T47D (cell line): Measurements from ENCODE around the gene CIAPIN1.

Experiments
- DNase-seq, 2 experiments: peaks; one replicate each; pipeline versions ENCODE4 v3.0.0 to v3.0.0-alpha.2; 2011 to 2012; ENCODE audit warnings: low read depth in 1 of 2, low spot score in 1 of 2
- JUND ChIP-seq: IDR thresholded peaks from 2 replicates; pipeline ENCODE4 v1.6.1; 2012; ENCODE audit warnings: low read depth
- in situ Hi-C: cut with HindIII; loops from 2 replicates; pipeline ENCODE4 v1.10.0; 2016; ENCODE audit warnings: low sequenced_read_pairs, low pct_unique_long_range_greater_than_20kb

The CIAPIN1 gene

DNA sequence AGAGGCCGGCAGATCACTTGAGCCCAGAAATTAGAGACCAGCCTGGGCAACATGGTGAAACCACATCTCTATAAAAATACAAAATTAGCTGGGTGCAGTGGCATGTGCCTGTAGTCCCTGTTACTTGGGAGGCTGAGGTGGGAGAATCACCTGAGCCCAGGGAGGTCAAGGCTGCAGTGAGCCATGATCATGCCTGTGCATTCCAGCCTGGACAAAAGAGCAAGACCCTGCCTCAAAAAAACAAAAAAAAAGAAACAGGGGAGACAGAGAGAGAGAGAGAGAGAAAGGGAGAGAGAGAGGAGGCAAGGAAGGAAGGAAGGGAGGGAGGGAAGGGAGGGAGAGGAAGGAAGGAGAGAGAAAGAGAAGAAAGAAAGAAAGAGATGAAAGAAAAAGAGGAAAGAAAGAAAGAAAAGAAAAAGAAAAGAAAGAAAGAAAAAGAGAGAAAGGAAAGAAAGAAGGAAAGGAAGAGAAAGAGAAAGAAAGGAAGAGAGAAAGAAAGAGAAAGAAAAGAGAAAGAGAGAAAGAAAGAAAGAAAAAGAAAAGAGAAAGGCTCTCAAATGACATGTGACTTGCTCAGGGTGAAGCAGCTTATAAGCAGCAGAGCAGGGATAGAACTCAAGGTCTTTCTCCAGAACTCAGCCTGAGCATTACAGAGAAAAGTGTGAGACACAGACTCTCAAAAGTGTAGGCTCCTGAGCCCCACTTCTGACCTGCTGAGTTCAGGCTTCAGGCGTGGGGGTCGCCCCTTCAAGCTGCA is 59.4 kb downstream of the CIAPIN1 start:
- in situ Hi-C loops: no loop called here
- DNase-seq: no peak
- no peak for TF ChIP-seq JUND

DNA sequence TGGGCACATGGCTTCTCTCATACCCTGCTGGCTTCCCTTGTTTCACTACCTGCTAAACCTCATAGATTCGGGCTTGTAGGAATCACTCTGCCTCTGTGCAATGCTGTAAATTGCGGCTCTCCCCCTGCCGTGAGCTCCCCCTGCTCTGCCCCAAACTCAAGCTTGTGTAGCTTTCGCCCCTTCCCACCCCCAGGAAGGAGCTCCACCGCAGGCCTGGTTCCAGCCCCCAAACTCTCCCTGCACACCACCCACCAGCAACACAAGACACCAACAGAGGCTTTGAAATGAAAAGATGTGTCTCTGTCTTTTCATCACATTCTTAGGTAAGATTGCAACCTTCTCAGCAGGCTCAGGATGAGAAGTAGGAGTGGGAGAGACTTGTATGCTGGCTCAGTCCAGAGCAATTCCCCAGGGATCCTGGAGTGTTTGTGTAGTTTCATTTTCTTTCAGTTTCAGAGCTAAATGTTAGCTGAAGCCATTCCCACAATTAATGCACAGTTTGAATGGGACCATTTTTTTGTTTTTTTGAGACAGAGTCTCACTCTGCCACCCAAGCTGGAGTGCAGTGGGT is 60.7 kb downstream of the CIAPIN1 start:
- in situ Hi-C loops: no loop called here
- no peak for TF ChIP-seq JUND
- no peak for DNase-seq

DNA sequence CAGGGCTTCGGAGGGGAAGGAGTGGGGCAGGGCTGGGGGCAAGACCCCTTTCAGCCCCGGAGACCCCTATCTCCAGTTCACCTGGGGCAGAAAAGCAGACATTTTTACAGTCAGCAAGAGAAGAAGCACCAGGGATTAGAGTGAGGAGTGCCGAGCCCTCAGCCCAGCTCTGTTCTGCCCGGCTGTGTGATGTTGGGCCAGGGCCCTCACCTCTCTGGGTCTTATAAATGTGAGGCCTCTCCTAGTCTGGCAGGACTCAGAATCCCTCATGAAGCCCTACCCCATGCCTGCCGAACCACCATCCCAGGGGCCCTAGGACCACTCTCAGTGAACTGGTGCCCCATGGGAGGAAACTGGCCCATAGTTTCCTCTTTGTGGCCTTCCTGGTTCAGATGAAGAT is 62.1 kb downstream of the CIAPIN1 start:
- DNase-seq: no peak
- no peak for TF ChIP-seq JUND
- in situ Hi-C loops: no loop called here

DNA sequence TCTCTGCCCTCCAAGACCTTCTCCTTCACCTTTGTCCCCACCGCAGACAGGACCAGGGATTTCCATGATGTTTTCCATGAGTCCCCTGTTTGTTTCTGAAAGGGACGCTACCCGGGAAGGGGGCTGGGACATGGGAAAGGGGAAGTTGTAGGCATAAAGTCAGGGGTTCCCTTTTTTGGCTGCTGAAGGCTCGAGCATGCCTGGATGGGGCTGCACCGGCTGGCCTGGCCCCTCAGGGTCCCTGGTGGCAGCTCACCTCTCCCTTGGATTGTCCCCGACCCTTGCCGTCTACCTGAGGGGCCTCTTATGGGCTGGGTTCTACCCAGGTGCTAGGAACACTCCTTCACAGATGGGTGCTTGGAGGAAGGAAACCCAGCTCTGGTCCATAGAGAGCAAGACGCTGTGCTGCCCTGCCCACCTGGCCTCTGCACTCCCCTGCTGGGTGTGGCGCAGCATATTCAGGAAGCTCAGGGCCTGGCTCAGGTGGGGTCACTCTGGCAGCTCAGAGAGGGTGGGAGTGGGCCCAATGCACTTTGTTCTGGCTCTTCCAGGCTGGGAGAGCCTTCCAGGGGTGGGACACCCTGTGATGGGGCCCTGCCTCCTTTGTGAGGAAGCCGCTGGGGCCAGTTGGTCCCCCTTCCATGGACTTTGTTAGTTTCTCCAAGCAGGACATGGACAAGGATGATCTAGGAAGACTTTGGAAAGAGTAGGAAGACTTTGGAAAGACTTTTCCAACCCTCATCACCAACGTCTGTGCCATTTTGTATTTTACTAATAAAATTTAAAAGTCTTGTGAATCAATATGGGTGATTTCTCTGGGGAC is 62.7 kb downstream of the CIAPIN1 start:
- no peak for DNase-seq
- no peak for TF ChIP-seq JUND
- in situ Hi-C loops: no loop called here

DNA sequence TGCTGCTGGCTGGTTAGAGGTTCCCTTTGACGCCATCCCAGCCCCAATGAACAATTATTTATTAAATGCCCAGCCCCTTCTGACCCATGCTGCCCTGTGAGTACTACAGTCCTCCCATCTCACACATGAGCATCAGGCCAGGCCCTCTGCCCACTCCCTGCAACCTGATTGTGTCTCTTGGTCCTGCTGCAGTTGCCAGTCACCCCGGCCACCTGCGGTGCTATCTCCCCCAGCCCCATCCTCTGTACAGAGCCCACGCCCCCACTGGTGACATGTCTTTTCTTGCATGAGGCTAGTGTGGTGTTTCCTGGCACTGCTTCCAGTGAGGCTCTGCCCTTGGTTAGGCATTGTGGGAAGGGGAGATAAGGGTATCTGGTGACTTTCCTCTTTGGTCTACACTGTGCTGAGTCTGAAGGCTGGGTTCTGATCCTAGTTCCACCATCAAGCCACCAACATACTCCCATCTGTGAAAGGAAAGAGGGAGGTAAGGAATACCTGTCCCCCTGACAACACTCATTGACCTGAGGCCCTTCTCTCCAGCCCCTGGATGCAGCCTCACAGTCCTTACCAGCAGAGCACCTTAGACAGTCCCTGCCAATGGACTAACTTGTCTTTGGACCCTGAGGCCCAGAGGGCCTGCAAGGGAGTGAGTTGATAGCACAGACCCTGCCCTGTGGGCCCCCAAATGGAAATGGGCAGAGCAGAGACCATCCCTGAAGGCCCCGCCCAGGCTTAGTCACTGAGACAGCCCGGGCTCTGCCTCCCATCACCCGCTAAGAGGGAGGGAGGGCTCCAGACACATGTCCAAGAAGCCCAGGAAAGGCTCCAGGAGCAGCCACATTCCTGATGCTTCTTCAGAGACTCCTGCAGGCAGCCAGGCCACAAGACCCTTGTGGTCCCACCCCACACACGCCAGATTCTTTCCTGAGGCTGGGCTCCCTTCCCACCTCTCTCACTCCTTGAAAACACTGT is 63.6 kb downstream of the CIAPIN1 start:
- in situ Hi-C loops: no loop called here
- TF ChIP-seq JUND: no peak
- DNase-seq: no peak

DNA sequence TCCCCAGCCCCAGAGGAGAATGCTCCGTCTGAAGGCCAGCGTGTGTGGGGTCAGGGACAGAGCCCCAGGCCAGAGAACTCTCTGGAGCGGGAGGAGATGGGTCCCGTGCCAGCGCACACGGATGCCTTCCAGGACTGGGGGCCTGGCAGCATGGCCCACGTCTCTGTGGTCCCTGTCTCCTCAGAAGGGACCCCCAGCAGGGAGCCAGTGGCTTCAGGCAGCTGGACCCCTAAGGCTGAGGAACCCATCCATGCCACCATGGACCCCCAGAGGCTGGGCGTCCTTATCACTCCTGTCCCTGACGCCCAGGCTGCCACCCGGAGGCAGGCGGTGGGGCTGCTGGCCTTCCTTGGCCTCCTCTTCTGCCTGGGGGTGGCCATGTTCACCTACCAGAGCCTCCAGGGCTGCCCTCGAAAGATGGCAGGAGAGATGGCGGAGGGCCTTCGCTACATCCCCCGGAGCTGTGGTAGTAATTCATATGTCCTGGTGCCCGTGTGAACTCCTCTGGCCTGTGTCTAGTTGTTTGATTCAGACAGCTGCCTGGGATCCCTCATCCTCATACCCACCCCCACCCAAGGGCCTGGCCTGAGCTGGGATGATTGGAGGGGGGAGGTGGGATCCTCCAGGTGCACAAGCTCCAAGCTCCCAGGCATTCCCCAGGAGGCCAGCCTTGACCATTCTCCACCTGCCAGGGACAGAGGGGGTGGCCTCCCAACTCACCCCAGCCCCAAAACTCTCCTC is 64.5 kb downstream of the CIAPIN1 start:
- no peak for TF ChIP-seq JUND
- no peak for DNase-seq
- in situ Hi-C loops: no loop called here

DNA sequence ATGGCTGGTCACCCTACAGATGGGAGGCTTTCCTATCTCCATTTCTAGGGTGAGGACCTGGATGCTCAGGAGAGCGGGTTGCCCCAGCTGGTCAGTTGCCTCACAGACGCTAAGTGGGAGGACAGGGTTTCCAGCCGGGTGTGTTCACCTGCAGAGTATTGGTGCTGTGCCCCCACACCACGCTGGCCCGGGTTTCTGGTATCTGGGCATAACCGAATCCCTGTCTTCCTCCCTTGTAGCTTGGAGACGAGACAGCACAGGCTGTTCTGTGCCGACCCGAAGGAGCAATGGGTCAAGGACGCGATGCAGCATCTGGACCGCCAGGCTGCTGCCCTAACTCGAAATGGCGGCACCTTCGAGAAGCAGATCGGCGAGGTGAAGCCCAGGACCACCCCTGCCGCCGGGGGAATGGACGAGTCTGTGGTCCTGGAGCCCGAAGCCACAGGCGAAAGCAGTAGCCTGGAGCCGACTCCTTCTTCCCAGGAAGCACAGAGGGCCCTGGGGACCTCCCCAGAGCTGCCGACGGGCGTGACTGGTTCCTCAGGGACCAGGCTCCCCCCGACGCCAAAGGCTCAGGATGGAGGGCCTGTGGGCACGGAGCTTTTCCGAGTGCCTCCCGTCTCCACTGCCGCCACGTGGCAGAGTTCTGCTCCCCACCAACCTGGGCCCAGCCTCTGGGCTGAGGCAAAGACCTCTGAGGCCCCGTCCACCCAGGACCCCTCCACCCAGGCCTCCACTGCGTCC is 65.2 kb downstream of the CIAPIN1 start:
- TF ChIP-seq JUND: no peak
- no peak for DNase-seq
- in situ Hi-C loops: no loop called here

DNA sequence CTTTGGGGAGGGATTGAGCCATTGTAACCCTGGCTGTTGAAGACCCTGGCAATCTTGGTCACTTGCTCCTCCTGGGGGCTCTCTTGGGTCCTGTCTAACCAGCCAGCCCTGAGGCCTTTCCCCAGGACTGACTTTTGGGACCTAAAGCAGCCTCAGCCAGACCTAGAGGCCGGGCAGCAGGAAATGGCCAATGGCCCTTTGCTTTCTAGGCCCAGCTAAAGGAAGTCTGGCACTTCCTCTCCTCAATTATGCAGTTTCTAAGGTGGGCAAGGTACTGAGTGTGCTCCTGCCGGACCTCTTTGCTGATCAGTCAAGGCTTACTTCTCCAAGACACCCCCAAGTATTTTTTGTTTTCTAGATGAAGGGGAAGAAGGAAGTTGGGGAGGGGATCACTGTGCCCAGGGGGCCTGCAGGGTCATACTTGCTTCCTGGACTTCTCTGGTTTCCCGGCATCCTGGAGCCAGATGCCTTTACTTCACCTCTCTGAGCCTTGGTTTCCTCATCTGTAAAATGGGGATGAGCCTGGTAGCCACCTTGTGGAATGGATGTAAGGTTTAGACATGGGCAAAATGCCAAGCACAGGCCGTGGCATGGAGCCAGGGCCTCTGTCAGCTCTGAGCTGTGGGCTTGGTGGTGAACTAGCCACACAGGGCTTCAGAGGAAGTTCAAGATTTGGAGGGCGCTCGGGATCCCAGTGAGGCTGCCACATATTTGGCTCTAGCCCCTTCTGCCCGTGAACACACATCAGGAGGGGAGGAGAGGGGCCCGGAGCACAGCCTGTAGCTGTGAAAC is 66.3 kb downstream of the CIAPIN1 start:
- no peak for DNase-seq

DNA sequence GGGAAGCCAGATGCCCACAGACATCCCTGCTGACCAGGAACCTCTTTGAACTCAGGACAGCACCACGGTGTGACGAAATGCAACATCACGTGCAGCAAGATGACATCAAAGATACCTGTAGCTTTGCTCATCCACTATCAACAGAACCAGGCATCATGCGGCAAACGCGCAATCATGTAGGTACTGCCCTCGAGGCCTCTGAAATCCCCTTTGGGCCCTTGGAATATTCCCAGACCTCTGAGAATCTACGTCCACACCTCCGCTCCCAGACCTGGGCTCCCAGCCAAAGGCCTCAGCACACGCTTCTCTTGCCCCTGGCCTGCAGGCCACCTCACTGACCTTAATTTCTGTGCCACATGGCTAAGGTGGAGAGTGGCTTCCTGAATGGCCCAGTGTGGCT is 67.6 kb downstream of the CIAPIN1 start:
- no peak for TF ChIP-seq JUND
- DNase-seq: no peak
- in situ Hi-C loops: no loop called here

More for the DNA sequence above, 66.3 kb downstream of the CIAPIN1 start:
- no peak for TF ChIP-seq JUND
- in situ Hi-C loops: no loop called here
